Activated naive CD4-positive, alpha-beta T cell treated with anti-CD3 and anti-CD28 coated beads, Interleukin-2, amount 50 U/mL, for 72 hours (primary cell): ENCODE data around the gene S100Z. TPM values are rescaled to one million over a fixed set of nuclear protein-coding genes. Genes with fewer than 3 reads are reported as not detected.
A peak's percentile ranks its signal among the peaks of the same experiment; 100 is the strongest.
"Not testable (repeated sequence)": the region's sequence is repeated elsewhere in the genome, so short reads cannot be mapped to it uniquely, and the experiment has no call there.

ENCODE experiments used
- ATAC-seq, 2 donors: fragments of 150-1000 bp; cut with Tn5 transposase; 2 replicates each; pipeline ENCODE4 v1.10.0; 2021; ENCODE audit warnings: mild to moderate bottlenecking in 2 of 2, moderate library complexity in 2 of 2
- DNase-seq, 2 donors: peaks; one replicate each; pipeline ENCODE4 v3.0.0; 2021 to 2022; ENCODE audit warnings: low spot score in 2 of 2
- H3K27ac Mint-ChIP-seq, 2 donors: one replicate each; pipeline ENCODE4 v1.8.0; 2022; ENCODE audit warnings: mild to moderate bottlenecking in 2 of 2, mixed read lengths in 2 of 2
- H3K36me3 Mint-ChIP-seq, 2 donors: one replicate each; pipeline ENCODE4 v1.8.0; 2022; ENCODE audit warnings: mixed read lengths in 2 of 2
- H3K9me3 Mint-ChIP-seq, 2 donors: one replicate each; pipeline ENCODE4 v1.8.0; 2022; ENCODE audit warnings: mixed read lengths in 2 of 2
- total RNA-seq, 2 donors: library from RNA; stranded (reverse); gene quantifications; one replicate each; pipeline ENCODE4 v1.2.3, GENCODE V29; 2022

S100Z gene
- total RNA-seq, 2 donors from 2014 or later = 0.75 to 4.1 TPM

DNA sequence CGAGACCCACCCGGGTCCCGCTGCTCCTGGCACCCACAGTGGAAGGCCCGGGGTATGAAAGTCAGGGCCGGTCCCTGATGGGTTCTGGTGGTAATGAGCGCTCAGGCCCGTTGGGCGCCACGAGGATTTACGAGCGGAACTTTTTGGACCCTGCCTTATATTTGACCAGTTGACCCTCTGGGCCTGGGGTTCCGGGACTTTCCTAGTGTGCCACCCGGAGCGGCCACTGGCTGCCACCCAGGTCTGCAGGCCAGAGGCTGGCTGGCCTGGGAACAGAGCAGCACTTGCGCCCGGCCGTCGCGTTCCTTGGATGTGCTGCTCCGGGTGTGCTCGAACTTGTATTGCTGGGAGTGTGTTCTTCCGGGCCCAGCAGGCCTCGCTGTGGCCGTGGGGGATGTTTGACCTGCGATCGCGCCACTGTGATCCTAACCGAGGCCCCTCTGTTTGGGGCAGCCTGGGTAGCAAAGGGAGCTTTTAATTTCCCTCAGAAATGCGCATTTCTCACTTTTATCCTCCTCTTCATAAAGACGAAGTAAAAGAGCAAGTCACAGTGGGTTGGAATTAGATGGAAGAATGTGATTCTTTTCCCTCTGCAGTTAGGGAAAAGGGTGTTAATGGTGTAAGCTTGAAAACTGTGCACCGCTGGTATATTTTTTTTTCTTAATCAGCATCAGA, 29.8 kb upstream of the S100Z start:
- ATAC-seq = no peak
- DNase-seq = no peak
- Mint-ChIP-seq H3K27ac (no peak overlapping the region), H3K36me3 (no peaks in the 10 kb centered on the region), H3K9me3 (no peaks in the 10 kb centered on the region)

DNA sequence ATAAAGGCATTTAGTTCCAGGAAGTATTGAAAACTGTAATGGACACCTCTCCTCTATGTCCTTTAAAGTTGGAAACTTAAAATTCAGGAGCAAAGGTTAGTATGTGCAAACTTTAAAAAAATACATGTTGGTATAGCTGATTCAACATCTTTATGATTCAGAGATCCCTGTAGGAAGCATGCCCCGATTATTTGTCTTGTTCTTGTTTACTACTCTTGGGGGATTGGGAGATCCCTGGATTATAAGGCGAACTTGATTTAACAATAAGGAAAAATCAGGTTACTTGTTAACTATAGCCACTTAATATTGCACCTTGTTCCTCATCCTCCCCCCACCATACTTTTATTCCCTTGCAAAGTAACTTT, 29.3 kb upstream of the S100Z start:
- ATAC-seq (no peak), DNase-seq (no peak)
- Mint-ChIP-seq H3K9me3 (no peaks in the 10 kb centered on the region), H3K27ac (no peak overlapping the region), H3K36me3 (no peaks in the 10 kb centered on the region)

DNA sequence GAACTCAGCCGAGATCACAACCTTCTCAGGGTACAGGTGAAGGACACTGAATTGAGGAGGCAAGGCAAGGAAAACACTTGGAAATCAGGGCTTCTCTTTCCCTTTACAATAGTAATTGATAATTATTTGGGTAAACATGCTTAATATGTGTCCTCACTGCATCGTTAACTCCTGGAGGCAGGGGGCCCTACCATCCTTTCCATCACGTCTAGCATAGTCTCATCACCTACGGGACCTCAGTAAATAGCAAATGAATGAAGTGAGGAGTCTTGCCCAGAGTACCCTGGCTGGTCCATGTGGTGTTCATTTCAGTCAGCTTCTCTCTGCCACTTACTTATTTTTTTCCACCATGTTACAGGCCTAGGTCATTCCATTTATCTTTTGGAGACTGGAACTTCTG, 28.7 kb upstream of the S100Z start:
- ATAC-seq (no peak), DNase-seq (no peak)
- Mint-ChIP-seq H3K27ac (no peak overlapping the region), H3K36me3 (no peaks in the 10 kb centered on the region), H3K9me3 (no peaks in the 10 kb centered on the region)

DNA sequence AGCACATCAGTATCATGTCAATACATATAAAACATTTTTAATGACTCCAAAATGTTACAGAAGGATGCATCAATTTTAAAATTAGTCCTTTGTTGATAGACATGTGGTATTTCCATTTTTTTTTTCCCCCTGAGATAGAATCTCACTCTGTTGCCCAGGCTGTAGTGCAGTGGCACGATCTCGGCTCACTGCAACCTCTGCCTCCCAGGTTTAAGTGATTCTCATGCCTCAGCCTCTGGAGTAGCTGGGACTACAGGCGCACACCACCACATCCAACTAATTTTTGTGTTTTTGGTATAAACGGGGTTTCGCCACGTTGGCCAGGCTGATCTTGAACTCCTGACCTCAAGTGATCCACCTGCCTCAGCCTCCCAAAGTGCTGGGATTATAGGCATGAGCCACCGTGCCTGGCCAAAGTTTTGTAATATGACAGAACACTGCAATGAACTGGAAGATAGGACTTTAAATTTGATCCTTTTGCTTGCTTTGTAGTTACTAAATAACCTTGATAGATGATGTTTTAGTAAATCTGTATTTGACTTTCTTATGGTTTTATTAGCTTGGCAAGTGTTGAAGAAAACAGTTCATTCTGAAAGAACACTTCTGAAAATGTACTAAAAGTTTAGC, 27.6 kb upstream of the S100Z start:
- not testable (repeated sequence) for DNase-seq, H3K9me3 Mint-ChIP-seq, ATAC-seq, H3K36me3 Mint-ChIP-seq, H3K27ac Mint-ChIP-seq

DNA sequence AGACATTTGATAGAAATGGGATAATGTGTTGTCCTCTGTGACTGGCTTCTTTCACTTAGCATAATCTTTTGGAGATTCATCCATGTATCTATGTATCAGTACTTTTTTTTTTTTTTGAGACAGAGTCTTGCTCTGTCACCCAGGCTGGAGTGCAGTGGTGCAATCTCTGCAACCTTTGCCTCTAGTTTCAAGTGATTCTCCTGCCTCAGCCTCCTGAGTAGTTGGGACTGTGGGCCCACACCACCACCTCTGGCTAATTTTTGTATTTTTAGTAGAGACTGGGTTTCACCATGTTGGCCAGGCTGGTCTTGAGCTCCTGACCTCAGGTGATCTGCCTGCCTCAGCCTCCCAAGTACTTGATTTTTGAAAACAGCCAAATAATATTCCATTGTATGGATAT, 23.4 kb upstream of the S100Z start:
- not testable (repeated sequence) for H3K9me3 Mint-ChIP-seq, H3K27ac Mint-ChIP-seq, H3K36me3 Mint-ChIP-seq, DNase-seq, ATAC-seq

DNA sequence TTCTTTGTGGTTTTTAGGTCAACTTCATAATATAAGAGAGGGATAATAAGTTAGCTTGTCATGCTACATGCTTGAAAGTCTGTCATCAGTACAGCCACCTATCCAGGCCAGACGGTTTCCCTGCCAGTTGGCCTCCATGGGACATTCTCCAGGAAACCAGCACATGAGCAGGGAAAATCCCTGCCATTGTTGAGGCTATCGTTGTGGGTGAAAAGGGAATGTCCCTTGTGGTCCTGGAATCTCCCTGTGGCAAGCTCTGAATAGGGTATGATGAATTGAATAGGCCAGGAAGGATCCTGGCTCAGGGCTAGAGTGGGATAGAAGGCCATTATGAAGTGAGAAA, 18.7 kb upstream of the S100Z start:
- ATAC-seq (peak in 1 of 2 donors; percentile 96), DNase-seq (peak in 1 of 2 donors; percentile 75)
- peaks cover 0 to 11% of the 10 kb centered on the region in 2 donors for H3K36me3 Mint-ChIP-seq
- no peaks in the 10 kb centered on the region for H3K9me3 Mint-ChIP-seq
- no peak overlapping the region for H3K27ac Mint-ChIP-seq

DNA sequence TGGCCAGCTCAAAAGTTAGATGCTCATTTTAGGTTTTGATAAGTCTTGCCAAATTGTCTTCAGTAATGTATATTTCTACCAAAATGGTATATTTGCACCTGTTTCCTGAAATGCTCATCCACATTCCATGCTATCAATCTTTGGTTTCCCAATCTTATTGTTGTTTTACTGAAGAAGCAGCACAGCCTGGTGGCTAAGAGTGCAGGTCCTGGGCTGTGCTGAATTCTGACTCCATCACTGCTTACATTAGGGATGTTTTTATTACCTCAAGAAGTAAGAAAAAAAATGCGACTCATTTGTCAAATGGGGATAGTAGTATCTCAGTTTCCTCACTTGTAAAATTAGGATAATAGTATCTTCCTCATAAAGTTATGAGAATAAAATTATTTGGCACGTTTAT, 13.6 kb upstream of the S100Z start:
- no peak for ATAC-seq
- DNase-seq = no peak
- Mint-ChIP-seq H3K27ac (no peak overlapping the region), H3K9me3 (no peaks in the 10 kb centered on the region), H3K36me3 (peaks cover 0 to 11% of the 10 kb centered on the region in 2 donors)

DNA sequence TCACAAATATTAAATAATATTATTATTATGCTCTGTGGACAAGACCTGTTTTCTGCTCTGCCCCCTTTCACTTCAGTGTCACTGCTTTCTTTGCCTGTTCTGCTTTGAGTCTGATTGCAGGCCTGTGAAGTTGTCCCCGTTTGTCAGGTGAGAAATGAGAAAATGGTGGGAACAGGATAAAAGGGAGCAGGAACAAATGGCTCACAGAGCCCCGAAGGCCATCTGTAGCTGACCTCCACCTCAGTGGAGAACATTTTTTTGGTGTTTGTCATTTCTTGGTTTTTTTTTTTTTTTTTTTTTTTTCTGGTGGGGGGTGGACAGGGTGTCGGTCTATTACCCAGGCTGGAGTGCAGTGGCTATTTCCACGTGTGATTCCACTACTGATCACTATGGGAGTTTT, 13.2 kb upstream of the S100Z start:
- peaks cover 0 to 11% of the 10 kb centered on the region in 2 donors for H3K36me3 Mint-ChIP-seq
- no peak for ATAC-seq
- no peak for DNase-seq
- H3K27ac Mint-ChIP-seq = no peak overlapping the region
- no peaks in the 10 kb centered on the region for H3K9me3 Mint-ChIP-seq

DNA sequence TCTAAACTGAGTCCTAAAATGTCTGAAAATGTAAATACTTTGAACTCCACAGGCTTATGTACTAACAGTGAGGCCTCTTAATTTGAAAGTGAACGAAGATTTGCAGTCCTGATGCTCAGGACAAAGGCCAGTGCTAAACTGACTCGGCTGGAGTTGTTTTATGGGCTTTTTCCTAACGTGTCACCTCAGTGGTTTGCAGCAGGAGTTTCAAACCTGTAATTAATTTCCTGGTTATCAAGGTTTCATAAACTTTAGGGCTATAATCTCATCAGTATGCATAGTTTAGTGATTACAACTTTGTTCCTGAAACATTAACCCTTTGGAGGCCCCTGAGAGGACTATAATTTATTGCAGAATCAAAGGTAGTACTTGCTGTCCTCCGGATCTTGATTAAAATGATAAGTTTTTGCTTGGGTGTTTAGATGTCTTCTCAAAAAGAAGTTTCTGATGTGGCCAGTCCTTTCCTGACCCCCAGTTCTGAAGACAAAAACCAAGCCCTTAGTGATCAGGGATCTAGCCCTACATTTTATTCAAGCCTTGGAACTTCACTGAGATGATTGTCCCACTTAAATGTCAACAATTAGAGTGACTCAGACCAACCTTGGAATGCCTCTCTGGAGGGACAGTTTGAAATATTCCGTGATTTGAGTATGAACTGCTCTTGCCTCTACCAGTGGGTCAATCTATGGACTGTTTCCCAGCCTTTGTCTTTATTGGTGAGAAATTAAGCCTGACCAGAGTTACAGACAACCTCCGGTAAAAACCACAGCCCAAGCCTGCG, 11.1 kb upstream of the S100Z start:
- no peak for DNase-seq
- no peaks in the 10 kb centered on the region for H3K9me3 Mint-ChIP-seq
- H3K36me3 Mint-ChIP-seq = peaks cover 0 to 2% of the 10 kb centered on the region in 2 donors
- H3K27ac Mint-ChIP-seq = no peak overlapping the region
- ATAC-seq = no peak

DNA sequence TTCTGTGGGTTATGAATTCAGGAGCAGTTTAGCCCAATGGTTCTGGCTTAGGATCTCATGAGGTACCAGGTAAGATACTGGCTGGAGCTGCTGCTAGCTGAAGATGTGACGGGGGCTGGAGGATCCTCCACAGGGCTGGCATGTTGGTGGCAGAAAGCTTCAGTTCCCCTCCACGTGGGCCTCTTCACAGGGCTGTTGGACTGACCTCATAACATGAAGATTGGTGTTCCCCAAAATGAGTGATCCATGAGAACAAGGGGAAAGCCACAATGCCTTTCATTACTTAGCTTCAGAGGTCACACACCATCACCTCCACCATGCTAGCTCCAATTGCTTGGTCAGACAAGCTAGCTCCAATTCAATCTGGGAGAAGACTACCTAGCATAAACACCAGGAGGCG, 8.5 kb upstream of the S100Z start:
- no peak for DNase-seq
- ATAC-seq = no peak
- Mint-ChIP-seq H3K36me3 (no peaks in the 10 kb centered on the region), H3K9me3 (no peaks in the 10 kb centered on the region), H3K27ac (no peak overlapping the region)

DNA sequence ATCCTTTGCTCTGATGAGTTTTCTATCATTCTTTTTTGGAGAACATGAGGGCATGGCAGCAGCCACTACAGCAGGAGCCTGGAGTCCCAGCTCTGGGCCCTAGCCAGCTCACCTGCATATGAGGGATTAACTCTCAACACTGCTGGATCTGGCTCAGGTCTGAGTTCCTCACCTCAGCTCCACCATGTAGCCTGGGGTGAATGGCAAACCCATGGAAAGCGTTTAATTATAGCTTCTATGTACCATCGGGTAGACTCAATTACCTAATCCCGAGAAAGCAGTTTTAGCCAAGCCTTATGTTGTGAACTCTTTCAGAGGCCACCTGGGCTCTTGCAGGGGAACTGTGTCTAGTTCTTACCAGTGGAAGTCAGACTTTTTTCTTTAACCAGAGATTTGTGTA, 3.9 kb upstream of the S100Z start:
- H3K36me3 Mint-ChIP-seq = no peaks in the 10 kb centered on the region
- no peak for DNase-seq
- no peaks in the 10 kb centered on the region for H3K9me3 Mint-ChIP-seq
- no peak overlapping the region for H3K27ac Mint-ChIP-seq
- ATAC-seq = no peak

DNA sequence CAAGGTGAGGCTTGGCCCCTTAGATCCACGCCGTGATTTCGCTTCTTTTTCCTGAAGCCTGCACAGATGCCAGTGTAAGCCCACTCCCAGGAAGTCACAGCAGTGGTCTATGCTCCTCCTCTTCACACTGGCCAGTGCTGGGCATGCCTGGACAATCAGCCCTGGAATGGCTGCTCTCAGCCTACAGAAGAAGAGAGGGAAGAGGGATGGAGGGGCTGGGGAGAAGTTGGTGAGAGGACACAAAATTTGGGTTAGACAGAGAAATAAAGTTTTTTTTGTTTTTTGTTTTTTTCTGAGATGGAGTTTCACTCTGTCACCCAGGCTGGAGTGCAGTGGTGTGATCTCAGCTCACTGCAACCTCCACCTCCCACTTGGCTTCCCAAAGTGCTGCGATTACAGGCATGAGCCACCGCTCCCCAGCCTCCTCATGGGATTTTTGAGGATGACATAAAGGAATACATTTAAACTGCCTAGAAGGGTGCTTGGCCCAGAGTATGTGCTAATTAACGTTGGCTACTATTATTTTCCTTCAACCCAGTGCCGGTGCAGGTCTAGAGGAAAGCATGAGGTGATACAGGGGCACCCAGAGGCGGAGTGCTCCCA, 830 bp downstream of the S100Z start:
- H3K27ac Mint-ChIP-seq = peak overlapping the region; percentile 42 to 48
- ATAC-seq (no peak), DNase-seq (no peak)
- H3K9me3 Mint-ChIP-seq = peaks cover 0 to 9% of the 10 kb centered on the region in 2 donors
- peaks cover 0 to 16% of the 10 kb centered on the region in 2 donors for H3K36me3 Mint-ChIP-seq

DNA sequence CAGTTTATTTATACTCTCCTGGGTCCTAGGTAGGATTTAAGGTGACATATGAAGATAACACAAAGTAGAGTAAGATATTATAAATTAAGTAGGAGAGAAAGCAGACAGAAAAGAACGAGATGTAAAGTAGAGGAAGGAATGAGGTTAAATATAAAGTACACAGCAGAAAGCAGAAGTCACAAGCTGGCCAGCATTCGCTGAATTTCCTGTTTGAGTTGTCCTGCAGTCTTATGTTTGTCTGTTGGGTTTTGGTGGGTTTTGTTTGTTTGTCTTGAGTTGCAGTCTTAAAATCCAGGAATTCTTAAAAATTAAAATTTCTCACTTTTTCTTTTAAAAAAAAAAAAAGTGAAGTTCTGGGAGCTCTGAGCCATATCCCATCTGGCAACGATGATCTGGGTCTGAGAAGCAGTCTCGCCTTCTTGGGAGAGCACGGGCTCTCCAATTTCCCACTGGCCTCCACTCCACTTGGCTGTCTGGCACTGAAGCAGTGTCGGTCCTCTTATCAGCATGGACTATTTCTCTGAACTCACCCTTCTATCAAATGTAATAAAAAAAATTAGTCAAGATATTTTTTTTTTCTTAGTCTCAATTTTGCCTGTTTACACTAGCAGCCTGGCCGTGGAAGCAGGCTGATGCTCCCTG, 2.0 kb downstream of the S100Z start:
- H3K9me3 Mint-ChIP-seq = peaks cover 0 to 16% of the 10 kb centered on the region in 2 donors
- ATAC-seq (no peak), DNase-seq (no peak)
- H3K27ac Mint-ChIP-seq = no peak overlapping the region
- peaks cover 0 to 28% of the 10 kb centered on the region in 2 donors for H3K36me3 Mint-ChIP-seq

DNA sequence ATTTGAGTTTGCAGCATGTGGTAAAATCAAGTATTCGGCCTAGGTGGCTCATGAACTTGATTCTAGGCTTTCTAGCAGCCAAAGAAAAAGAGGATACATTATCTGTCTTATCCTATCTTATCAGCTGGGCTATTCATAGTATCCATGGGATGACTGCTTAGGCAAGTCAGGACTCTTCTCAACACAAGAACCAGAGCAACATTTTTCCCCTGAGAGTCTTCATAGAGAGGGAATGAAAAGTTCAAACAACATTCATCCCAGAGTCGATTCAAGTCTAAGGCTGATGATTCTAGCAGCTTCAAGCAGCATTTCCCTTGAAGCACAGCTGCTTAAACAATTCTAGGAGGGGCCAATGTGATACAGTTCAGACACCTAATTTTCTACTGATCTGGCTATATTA, 3.0 kb downstream of the S100Z start:
- DNase-seq (no peak), ATAC-seq (no peak)
- Mint-ChIP-seq H3K27ac (no peak overlapping the region), H3K36me3 (peaks cover 0 to 29% of the 10 kb centered on the region in 2 donors), H3K9me3 (peaks cover 0 to 16% of the 10 kb centered on the region in 2 donors)

DNA sequence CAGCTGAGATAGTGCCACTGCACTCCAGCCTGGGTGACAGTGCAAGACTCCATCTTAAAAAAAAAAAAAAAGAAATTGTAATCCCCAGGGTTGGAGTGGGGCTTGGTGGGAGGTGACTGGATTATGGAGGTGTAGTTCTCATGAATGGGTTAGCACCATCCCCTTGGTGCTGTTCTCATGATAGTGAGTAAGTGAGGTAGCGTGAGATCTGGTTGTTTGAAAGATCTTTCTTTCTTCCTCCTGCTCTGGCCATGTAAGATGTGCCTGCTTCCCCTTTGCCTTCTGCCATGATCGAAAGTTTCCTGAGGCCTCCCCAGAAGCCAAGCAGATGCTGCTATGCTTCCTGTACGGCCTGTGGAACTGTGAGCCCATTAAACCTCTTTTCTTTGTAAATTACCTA, 3.9 kb downstream of the S100Z start:
- H3K27ac Mint-ChIP-seq = peak overlapping the region; percentile 28 to 51
- H3K9me3 Mint-ChIP-seq = peaks cover 0 to 16% of the 10 kb centered on the region in 2 donors
- ATAC-seq, DNase-seq: not testable (repeated sequence)
- H3K36me3 Mint-ChIP-seq = peaks cover 0 to 29% of the 10 kb centered on the region in 2 donors

DNA sequence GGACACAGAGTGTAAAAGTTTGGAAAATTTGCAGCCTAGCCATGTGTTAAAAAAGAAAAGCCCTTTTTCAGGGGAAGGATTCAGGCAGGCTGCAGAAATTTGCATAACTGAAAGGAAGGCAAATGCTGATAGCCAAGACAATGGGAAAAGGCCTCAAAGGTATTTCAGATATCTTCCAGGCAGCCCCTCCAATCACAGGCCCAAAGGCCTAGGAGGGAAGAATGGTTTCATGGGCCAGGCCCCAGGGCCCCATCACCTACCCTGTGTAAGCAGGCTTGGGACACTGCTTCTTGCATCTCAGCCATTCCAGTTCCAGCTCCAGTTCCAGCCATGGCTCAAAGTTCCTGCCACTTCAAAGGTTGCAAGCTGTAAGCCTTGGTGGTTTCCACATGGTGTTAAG, 4.8 kb downstream of the S100Z start:
- no peak overlapping the region for H3K27ac Mint-ChIP-seq
- H3K36me3 Mint-ChIP-seq = peaks cover 0 to 29% of the 10 kb centered on the region in 2 donors
- peaks cover 0 to 16% of the 10 kb centered on the region in 2 donors for H3K9me3 Mint-ChIP-seq
- ATAC-seq = no peak
- DNase-seq = no peak

DNA sequence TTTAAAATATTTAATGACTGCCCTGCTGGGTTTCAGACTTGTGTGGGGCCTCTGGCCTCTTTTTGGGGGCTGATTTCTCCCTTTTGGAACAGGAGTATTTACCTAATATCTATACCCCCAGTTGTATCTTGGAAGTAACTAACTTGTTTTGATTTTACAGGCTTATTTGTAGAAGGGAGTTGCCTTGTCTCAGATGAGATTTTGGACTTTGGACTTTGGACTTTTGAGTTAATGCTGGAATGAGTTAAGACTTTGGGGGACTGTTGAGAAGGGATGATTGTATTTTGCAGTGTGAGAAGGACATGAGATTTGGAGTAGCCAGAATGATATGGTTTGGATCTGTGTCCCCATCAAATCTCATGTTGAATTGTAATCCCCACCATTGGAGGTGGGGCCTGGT, 5.7 kb downstream of the S100Z start:
- H3K27ac Mint-ChIP-seq = peak overlapping the region in 1 of 2 donors; percentile 87
- peaks cover 0 to 16% of the 10 kb centered on the region in 2 donors for H3K9me3 Mint-ChIP-seq
- peaks cover 0 to 29% of the 10 kb centered on the region in 2 donors for H3K36me3 Mint-ChIP-seq

More for the DNA sequence above, 5.7 kb downstream of the S100Z start:
- not testable (repeated sequence) for ATAC-seq, DNase-seq
